ENCODE data around the gene CTR9. TPM values are rescaled to one million over a fixed set of nuclear protein-coding genes. Genes with fewer than 3 reads are reported as not detected.

The CTR9 gene
- total RNA-seq, 2 experiments from 2014 or later = 45.3 to 47.0 TPM

- Mint-ChIP-seq H3K4me1 (peaks cover 18% of the 10 kb centered on the region), H3K27me3 (peaks cover 28% of the 10 kb centered on the region), H3K36me3 (ENCODE audit: low read depth) (peaks cover 2% of the 10 kb centered on the region), H3K9me3 (no peaks in the 10 kb centered on the region), H3K4me3 (no peak overlapping the region), H3K27ac (no peak overlapping the region)
- CTCF ChIA-PET = interaction anchor here (1.3 to 2.0 kb wide), 3 partner anchors 139 to 314 kb away, joined by 3 to 9 read pairs (median 3); no protein-coding TSS in a partner anchor
- DNase-seq = no peak
- POLR2A ChIA-PET = no interaction called here
These were observed 23.7 kb upstream of the CTR9 start for GRCh38 chr11:10727146-10727851.

- DNase-seq = no peak
- peaks cover 28% of the 10 kb centered on the region for H3K27me3 Mint-ChIP-seq
- no peak overlapping the region for H3K27ac Mint-ChIP-seq
- ChIA-PET POLR2A (no interaction called here), CTCF (interaction anchor here (1.2 to 2.0 kb wide), 4 partner anchors 140 to 315 kb away, joined by 3 to 9 read pairs (median 3); partner anchors contain the start of gene RNF141)
- H3K9me3 Mint-ChIP-seq = no peaks in the 10 kb centered on the region
- H3K4me3 Mint-ChIP-seq = no peak overlapping the region
- H3K4me1 Mint-ChIP-seq = peaks cover 17% of the 10 kb centered on the region
- peaks cover 2% of the 10 kb centered on the region for H3K36me3 Mint-ChIP-seq (ENCODE audit: low read depth)
These were observed 22.9 kb upstream of the CTR9 start for GRCh38 chr11:10728154-10728553.

- Mint-ChIP-seq H3K4me3 (no peak overlapping the region), H3K27ac (no peak overlapping the region), H3K36me3 (ENCODE audit: low read depth) (peaks cover 2% of the 10 kb centered on the region), H3K27me3 (peaks cover 24% of the 10 kb centered on the region), H3K4me1 (peaks cover 17% of the 10 kb centered on the region), H3K9me3 (no peaks in the 10 kb centered on the region)
- ChIA-PET CTCF (interaction anchor here (1.2 kb wide), 1 partner anchor 188 kb away, joined by 3 read pairs; the partner anchor contains the start of gene RNF141), POLR2A (no interaction called here)
- DNase-seq = no peak
These were observed 22.1 kb upstream of the CTR9 start for GRCh38 chr11:10728789-10729472.

- Mint-ChIP-seq H3K9me3 (no peaks in the 10 kb centered on the region), H3K27me3 (peaks cover 22% of the 10 kb centered on the region), H3K27ac (no peak overlapping the region), H3K36me3 (ENCODE audit: low read depth) (peaks cover 2% of the 10 kb centered on the region), H3K4me1 (peaks cover 16% of the 10 kb centered on the region), H3K4me3 (no peak overlapping the region)
- no peak for DNase-seq
- CTCF ChIA-PET = interaction anchor here (0.8 to 1.3 kb wide), 2 partner anchors 11 to 321 kb away, joined by 3 read pairs; no protein-coding TSS in a partner anchor
- POLR2A ChIA-PET = no interaction called here
These were observed 20.9 kb upstream of the CTR9 start for GRCh38 chr11:10730151-10730550.

GRCh38 chr11:10731064-10731680 is 19.9 kb upstream of the CTR9 start:
- no peak for DNase-seq
- ChIA-PET POLR2A (interaction anchor here (0.7 kb wide), 1 partner anchor 57 kb away, joined by 4 read pairs; no protein-coding TSS in a partner anchor), CTCF (interaction anchor here (0.7 to 1.2 kb wide), 2 partner anchors 9 to 325 kb away, joined by 3 to 4 read pairs; no protein-coding TSS in a partner anchor)
- H3K27ac Mint-ChIP-seq = no peak overlapping the region
- no peaks in the 10 kb centered on the region for H3K9me3 Mint-ChIP-seq
- H3K36me3 Mint-ChIP-seq (ENCODE audit: low read depth) = peaks cover 2% of the 10 kb centered on the region
- no peak overlapping the region for H3K4me3 Mint-ChIP-seq
- peaks cover 14% of the 10 kb centered on the region for H3K4me1 Mint-ChIP-seq
- peaks cover 22% of the 10 kb centered on the region for H3K27me3 Mint-ChIP-seq

- POLR2A ChIA-PET = no interaction called here
- H3K36me3 Mint-ChIP-seq (ENCODE audit: low read depth) = no peaks in the 10 kb centered on the region
- DNase-seq = peak; percentile 86
- CTCF ChIA-PET = interaction anchor here (0.6 to 1.5 kb wide), 3 partner anchors 111 to 440 kb away, joined by 3 to 5 read pairs (median 3); no protein-coding TSS in a partner anchor
- peak overlapping the region; percentile 33 for H3K4me3 Mint-ChIP-seq
- H3K9me3 Mint-ChIP-seq = no peaks in the 10 kb centered on the region
- peak overlapping the region; percentile 16 for H3K27ac Mint-ChIP-seq
- H3K4me1 Mint-ChIP-seq = peaks cover 11% of the 10 kb centered on the region
- peaks cover 11% of the 10 kb centered on the region for H3K27me3 Mint-ChIP-seq
These were observed 15.3 kb upstream of the CTR9 start for GRCh38 chr11:10735481-10736475.

- H3K27ac Mint-ChIP-seq = peak overlapping the region; percentile 27
- H3K27me3 Mint-ChIP-seq = no peaks in the 10 kb centered on the region
- no peaks in the 10 kb centered on the region for H3K36me3 Mint-ChIP-seq (ENCODE audit: low read depth)
- no peak overlapping the region for H3K4me3 Mint-ChIP-seq
- H3K9me3 Mint-ChIP-seq = no peaks in the 10 kb centered on the region
- ChIA-PET POLR2A (no interaction called here), CTCF (interaction anchor here (1.8 kb wide), 1 partner anchor 202 kb away, joined by 8 read pairs; the partner anchor contains the start of gene RNF141)
- peaks cover 27% of the 10 kb centered on the region for H3K4me1 Mint-ChIP-seq
- DNase-seq = peak; percentile 33
These were observed 8.4 kb upstream of the CTR9 start for GRCh38 chr11:10742460-10743208.

GRCh38 chr11:10743354-10744000 is 7.6 kb upstream of the CTR9 start:
- Mint-ChIP-seq H3K9me3 (no peaks in the 10 kb centered on the region), H3K27me3 (no peaks in the 10 kb centered on the region), H3K4me3 (no peak overlapping the region), H3K27ac (peak overlapping the region; percentile 74), H3K36me3 (ENCODE audit: low read depth) (no peaks in the 10 kb centered on the region), H3K4me1 (peaks cover 33% of the 10 kb centered on the region)
- peak; percentile 39 for DNase-seq
- CTCF ChIA-PET = interaction anchor here (1.8 kb wide), 1 partner anchor 202 kb away, joined by 8 read pairs; the partner anchor contains the start of gene RNF141
- POLR2A ChIA-PET = no interaction called here

- no peak overlapping the region for H3K4me3 Mint-ChIP-seq
- DNase-seq = no peak
- CTCF ChIA-PET = no interaction called here
- H3K27ac Mint-ChIP-seq = no peak overlapping the region
- POLR2A ChIA-PET = no interaction called here
- H3K9me3 Mint-ChIP-seq = no peaks in the 10 kb centered on the region
- no peaks in the 10 kb centered on the region for H3K36me3 Mint-ChIP-seq (ENCODE audit: low read depth)
- H3K4me1 Mint-ChIP-seq = peaks cover 41% of the 10 kb centered on the region
- no peaks in the 10 kb centered on the region for H3K27me3 Mint-ChIP-seq
These were observed 6.8 kb upstream of the CTR9 start for GRCh38 chr11:10744206-10744605.

GRCh38 chr11:10746871-10747270 is 4.2 kb upstream of the CTR9 start:
- H3K27me3 Mint-ChIP-seq = no peaks in the 10 kb centered on the region
- no peak overlapping the region for H3K4me3 Mint-ChIP-seq
- no peaks in the 10 kb centered on the region for H3K36me3 Mint-ChIP-seq (ENCODE audit: low read depth)
- no peaks in the 10 kb centered on the region for H3K9me3 Mint-ChIP-seq
- DNase-seq = no peak
- H3K4me1 Mint-ChIP-seq = peaks cover 45% of the 10 kb centered on the region
- ChIA-PET CTCF (no interaction called here), POLR2A (no interaction called here)
- no peak overlapping the region for H3K27ac Mint-ChIP-seq

- H3K27me3 Mint-ChIP-seq = no peaks in the 10 kb centered on the region
- no peak overlapping the region for H3K27ac Mint-ChIP-seq
- H3K4me1 Mint-ChIP-seq = peaks cover 43% of the 10 kb centered on the region
- peaks cover 2% of the 10 kb centered on the region for H3K36me3 Mint-ChIP-seq (ENCODE audit: low read depth)
- H3K4me3 Mint-ChIP-seq = no peak overlapping the region
- no peak for DNase-seq
- no peaks in the 10 kb centered on the region for H3K9me3 Mint-ChIP-seq
- ChIA-PET CTCF (no interaction called here), POLR2A (no interaction called here)
These were observed 3.3 kb upstream of the CTR9 start for GRCh38 chr11:10747733-10748132.

Measured in activated CD4-positive, alpha-beta T cell treated with anti-CD3 and anti-CD28 coated beads, Interleukin-2, amount 10 ng/mL, durations not matched to agents 7 days and 5 days (primary cell).